DMS53 treated with DMSO at 0.1 percent for 48 hours (cell line): ENCODE measurements around the gene ORAI3.

Experiments
- DNase-seq: peaks from one replicate; lab custom pipeline; 2025; ENCODE audit not compliant: unreplicated experiment; lab: John Stamatoyannopoulos, UW

ORAI3 gene

GRCh38 chr16:30948667-30949649 is at the start of gene ORAI3:
Gene ORAI3, plus strand, starts transcription at chr16:30949068. Its CDS starts 222 bp downstream, at chr16:30949290.
- DNase-seq: peak; percentile 38

DNA sequence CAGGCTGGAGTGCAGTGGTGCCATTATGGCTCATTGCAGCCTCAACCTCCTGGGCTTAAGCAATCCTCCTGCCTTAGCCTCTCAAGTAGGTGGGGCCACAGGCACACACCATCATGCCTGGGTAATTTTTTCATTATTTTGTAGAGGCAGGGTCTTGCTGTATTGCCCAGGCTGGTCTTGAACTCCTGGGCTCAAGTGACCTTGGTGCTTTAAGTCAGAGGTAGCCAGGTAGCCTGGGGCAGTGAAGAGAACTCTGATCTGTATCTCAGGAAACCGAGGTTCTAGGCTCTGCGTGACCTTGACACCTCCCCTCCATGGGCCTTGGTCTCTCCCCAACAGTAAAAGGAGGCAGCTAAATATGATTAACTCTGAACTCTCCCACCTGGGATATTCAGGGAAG is 49.1 kb upstream of the ORAI3 start:
- no peak for DNase-seq

DNA sequence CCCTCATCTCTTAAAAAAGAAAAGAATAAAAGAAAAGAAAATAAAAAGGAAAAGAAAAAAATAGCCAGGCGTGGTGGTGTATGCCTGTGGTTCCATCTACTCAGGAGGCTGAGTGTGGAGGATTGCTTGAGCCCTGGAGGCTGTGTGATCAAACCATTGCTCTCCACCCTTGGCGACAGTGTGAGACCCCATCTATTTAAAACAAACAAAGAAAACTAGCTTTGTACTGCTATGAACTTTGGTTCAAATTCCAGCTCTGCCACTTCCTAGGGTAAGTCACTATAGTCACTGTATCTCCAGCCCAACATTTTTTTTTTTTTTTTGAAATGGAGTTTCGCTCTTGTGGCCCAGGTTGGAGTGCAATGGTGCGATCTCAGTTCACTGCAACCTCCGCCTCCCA is 48.3 kb upstream of the ORAI3 start:
- DNase-seq: no peak

GRCh38 chr16:30901201-30902028 is 47.5 kb upstream of the ORAI3 start:
- DNase-seq: no peak

- DNase-seq: peak; percentile 42
Observed at GRCh38 chr16:30902029-30902972, 46.6 kb upstream of the ORAI3 start.

GRCh38 chr16:30903002-30903401 is 45.9 kb upstream of the ORAI3 start:
- DNase-seq: no peak

DNA sequence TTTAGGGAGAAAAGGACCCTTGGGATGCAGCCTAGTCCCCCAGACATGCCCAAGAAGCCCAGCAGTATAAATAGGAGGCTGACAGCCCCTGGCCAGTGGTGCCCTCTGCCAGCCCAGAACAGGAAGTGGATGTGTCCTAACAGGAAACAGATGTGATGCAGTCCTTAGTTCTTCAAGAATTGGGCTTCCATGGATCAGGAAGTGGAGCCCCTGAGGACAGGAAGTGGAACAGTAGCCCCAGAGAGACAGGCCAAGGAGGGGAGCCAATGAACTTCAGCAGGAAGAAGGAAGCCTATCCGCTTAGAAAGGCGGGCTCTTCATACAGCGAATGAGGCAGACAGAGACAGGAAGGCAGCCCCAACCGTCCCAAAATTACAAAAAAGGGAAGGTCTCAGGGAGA is 45.3 kb upstream of the ORAI3 start:
- DNase-seq: no peak

- no peak for DNase-seq
Observed at GRCh38 chr16:30904114-30904780, 44.6 kb upstream of the ORAI3 start.

DNA sequence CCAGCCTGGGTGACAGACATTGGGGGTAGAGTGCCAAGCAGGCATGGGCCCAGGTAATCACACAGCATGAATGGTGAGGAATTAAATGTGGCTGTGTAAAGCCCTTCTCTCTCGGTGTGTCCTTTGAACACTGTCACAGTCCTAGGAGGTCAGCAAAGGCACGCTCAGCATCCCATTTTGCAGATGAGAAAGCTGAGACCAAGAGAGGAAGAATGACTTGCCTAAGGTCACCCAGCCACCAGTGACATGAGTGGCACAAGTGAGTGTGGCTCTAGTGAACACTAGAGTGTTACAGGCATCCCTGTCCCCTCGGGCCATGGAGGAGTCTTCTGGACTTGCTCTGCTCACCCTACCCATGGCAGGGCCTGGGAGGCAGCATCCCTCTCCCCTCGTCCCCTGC is 41.8 kb upstream of the ORAI3 start:
- DNase-seq: no peak

- no peak for DNase-seq
Observed at GRCh38 chr16:30910427-30911029, 38.3 kb upstream of the ORAI3 start.

- no peak for DNase-seq
Observed at GRCh38 chr16:30912794-30913412, 36.0 kb upstream of the ORAI3 start.

DNA sequence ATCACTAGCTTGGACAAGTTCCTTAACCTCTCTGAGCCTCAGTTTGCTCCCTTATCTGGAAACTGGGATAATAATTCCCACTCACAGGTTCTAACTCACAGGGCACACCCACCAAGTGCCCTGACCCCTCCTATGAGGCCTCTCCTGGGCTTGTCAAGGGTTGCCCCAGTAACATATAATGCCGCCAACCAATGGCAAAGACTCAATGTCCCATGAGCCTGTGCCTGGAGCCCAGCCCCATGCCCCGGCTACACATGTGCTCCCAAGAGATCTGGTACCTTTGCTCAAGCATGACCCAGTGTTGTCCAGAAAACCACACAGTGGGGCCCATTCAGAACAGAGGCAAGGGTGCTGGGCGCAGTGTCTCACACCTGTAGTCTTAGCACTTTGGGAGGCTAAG is 34.0 kb upstream of the ORAI3 start:
- DNase-seq: no peak

- no peak for DNase-seq
Observed at GRCh38 chr16:30918614-30919013, 30.3 kb upstream of the ORAI3 start.

DNA sequence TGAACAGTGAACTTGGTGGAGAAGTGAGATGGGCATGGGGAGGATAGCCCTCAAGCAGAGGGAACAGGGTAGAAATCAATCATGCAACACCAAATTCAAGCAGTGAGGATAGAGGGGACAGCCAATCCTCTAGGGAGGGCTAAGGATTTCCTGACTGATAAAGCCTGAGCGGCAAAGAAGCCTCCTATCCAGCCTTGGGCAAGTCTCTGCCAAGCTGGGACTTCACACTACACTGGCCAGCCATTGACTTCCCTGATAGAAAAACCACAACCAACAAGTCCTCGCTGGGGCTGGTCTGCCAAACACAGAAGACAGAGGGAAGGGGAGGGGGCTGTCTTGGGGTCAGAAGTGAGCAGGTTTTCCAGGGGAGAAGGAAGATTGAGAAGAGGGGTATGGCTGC is 28.0 kb upstream of the ORAI3 start:
- DNase-seq: no peak

DNA sequence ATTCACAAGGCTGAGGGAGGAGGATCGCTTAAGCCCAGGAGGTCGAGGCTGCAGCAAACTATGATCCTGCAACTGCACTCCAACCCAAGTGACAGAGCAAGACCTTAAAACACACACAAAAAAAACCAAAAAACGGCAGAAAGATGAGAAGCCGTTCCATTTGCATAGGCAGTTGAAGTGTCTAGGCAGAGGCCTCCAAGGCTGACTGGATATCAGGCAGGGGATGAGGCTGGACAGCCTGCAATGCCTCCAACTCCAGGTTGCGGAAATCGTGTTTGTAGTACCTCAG is 27.5 kb upstream of the ORAI3 start:
- no peak for DNase-seq

DNA sequence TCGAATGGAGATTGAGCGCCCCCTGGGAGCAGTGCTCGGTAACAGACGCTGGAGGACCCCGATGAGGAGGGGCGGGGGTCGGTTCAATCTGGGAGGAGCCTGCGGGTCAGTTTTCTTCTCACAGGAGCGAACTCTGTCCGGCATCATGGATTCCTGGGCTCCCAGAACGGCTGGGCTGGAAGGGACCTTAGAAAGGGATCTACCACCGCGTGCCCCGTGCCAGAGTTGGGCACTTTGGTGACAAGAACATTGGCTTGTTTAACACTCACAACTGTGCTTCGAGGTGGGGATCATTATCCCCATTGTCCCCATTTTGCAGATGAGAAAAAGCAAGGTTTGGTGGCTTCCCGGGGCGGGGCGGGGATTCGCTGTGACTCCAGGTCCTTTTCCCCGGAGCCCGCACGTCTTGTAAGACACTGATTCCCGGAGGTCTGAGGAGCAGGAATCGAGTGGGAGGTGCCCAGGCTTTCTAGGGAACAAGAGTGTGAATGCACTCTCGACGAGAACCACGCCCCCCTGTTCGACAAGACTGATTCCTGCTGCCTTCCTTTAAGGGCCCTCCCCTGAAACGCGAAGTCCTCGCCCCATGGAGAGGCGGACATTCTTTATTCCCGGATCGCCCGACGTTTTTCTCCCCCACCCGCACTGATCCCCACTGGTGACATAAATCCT is 27.0 kb upstream of the ORAI3 start:
- peak; percentile 78 for DNase-seq

- peak; percentile 95 for DNase-seq
Observed at GRCh38 chr16:30922420-30922959, 26.4 kb upstream of the ORAI3 start.

DNA sequence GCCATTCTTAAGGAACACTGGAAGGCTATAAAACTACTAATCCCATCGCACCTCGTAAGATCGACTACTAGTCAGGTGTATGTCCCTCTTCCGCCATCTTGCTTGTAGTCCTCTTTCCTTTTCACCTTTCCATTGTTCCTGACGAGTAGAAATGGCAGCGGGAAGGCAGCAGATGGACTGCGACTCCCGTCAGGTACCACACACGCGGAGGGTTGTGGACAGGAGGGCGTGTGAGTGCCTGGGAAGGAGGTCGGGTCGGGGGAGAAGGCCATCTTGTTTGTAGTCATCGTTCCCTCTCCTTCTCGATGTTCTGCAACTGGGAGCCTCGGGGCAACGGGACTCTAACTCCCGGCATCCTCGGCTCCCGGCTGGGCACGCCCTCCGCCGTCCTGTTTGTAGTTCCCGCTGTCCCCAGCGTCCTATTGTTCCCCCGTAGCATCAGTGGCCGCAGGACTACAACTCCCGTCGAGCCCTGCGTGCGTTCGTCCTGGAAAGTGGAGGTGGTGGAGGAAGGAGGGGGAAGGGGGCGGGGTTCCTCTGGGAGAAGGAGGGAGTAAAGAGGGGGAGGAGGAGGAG is 25.8 kb upstream of the ORAI3 start:
- peak; percentile 97 for DNase-seq
